Fibroblast of pulmonary artery (primary cell): Measurements from ENCODE around the gene AKAP8L.
A peak's percentile ranks its signal among the peaks of the same experiment; 100 is the strongest.

Experiments used
- DNase-seq: peaks from one replicate; pipeline ENCODE4 v3.0.0-alpha.2; 2010; ENCODE audit warnings: low read depth
- H3K4me3 ChIP-seq: replicated peaks from 2 replicates; pipeline ENCODE4 v1.5.1; 2011; ENCODE audit warnings: low read depth, mild to moderate bottlenecking, control low read depth, low read length, moderate library complexity
- TF ChIP-seq, protein P1 (sequence below): IDR thresholded peaks from 2 replicates; pipeline ENCODE4 v1.5.1; 2011; ENCODE audit warnings: mild to moderate bottlenecking, control low read depth, low read length, inconsistent platforms; ENCODE audit errors: missing control alignments

Gene AKAP8L

DNA sequence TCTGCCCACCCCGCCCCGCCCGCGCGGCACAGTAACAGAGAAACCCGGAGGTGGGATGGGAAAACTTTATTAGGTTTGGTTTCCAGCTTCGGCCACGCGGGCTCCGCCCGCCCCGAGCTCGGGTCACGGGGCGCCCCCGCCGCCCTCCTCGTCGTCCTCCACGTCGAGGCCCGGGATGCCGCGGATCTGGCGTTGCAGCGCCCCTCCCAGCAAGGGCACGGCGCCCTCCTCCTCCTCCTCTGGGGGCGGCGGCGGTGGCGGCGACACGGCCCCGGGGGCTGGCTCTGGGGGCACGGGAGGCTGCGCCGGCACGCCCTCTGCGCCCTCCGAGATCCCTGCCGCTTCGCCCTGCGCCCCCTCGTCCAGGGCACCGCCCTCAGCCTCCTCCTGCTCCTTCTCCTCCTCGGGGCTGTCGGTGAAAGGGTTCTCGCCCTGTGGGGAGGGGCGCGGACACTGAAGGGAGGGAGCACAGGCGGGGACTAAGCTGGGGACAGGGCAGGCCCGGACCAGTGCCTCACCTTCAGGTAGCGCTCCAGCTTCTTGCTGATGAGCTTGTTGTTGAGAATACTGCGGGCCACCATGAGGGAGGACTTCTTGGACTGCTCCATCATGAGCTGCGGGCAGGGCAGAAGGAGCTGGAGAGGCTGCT lies 38.7 kb downstream of the AKAP8L start:
- TF ChIP-seq, protein P1, sequence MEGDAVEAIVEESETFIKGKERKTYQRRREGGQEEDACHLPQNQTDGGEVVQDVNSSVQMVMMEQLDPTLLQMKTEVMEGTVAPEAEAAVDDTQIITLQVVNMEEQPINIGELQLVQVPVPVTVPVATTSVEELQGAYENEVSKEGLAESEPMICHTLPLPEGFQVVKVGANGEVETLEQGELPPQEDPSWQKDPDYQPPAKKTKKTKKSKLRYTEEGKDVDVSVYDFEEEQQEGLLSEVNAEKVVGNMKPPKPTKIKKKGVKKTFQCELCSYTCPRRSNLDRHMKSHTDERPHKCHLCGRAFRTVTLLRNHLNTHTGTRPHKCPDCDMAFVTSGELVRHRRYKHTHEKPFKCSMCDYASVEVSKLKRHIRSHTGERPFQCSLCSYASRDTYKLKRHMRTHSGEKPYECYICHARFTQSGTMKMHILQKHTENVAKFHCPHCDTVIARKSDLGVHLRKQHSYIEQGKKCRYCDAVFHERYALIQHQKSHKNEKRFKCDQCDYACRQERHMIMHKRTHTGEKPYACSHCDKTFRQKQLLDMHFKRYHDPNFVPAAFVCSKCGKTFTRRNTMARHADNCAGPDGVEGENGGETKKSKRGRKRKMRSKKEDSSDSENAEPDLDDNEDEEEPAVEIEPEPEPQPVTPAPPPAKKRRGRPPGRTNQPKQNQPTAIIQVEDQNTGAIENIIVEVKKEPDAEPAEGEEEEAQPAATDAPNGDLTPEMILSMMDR, result no peak
- H3K4me3 ChIP-seq, result peak overlapping the region; percentile 99
- DNase-seq, result peak; percentile 51

DNA sequence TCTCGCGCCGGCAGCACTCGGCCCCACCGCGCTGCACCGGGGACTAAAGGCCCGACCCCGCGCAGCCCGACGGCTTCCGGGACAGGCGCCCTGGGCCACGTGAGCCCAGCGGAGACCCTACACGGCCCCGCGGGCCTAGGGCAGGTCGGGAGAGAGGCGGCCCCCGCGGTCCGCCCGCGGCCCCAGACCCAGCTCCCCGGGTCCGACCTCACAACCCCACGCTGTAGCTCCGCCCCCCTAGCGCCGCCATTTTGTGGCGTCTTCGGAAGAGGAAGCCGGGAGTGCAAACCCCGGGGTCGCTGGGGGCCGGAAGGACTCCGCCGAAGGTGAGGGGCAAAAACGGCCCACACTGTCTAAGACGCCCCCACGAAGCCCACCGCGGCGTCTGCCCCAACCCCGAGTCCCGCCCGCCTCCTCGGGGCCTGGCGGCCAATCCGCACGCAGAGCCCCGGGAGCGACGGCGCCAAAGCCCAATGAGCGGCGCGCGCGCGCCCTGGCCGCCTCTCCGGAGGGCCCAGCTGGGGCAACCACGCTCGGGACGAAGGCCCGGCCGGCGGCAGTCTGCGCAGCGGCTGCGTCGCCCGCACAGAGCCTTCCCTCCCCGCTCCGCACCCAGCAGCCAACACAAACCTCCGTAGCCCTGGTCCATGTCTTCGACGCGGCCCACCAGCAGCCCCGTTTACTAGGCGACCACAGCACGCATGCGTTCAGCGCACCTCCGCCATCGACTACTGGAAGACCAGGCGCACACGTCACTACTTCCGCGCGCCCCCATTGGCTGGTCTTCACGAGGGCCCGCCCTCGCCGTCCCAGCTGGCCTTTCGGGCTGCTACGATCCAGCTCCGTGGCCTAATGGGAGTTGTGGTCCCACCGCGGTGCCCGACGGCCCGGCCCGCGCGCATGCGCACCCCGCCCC lies 39.4 kb downstream of the AKAP8L start, which contains the start of gene AKAP8:
TSS of gene AKAP8 (minus strand) at position 705 of the 916 bp plus-strand sequence. CDS start at position 649, 56 bp downstream.
- peak within 1 kb of the TSS; percentile 99 for H3K4me3 ChIP-seq
- DNase-seq, result peak; percentile 99

DNA sequence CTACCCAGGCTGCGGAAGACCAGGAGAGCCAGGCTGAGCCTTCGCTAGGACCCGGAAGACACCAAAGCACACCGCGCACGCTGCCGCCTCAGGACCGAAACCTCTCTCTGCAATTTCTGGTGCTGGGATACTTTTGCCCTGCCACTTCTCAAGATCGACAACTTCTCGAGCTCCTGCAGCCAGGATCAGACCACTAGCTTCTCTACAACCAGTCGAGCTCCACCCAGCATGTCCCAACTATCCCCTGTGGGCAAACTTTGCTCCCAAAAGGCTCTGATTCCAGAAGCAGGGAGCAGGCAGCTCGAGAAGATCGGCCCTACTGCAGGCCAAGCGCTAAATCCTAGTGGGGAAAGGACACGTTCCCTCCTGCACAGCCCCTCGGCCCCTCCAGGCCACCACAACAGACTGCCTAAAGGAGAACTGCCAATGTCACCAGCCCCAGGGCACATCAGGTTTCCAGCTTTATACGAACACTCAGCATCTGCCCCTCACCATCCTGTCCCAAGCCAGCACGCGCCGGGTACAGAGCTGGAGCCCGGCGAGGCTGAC lies 40.2 kb downstream of the AKAP8L start:
- TF ChIP-seq, protein P1, result no peak
- H3K4me3 ChIP-seq, result peak overlapping the region; percentile 99
- peak; percentile 56 for DNase-seq

More for the DNA sequence above, 39.4 kb downstream of the AKAP8L start, which contains the start of gene AKAP8:
- TF ChIP-seq, protein P1, result no peak

DNA sequence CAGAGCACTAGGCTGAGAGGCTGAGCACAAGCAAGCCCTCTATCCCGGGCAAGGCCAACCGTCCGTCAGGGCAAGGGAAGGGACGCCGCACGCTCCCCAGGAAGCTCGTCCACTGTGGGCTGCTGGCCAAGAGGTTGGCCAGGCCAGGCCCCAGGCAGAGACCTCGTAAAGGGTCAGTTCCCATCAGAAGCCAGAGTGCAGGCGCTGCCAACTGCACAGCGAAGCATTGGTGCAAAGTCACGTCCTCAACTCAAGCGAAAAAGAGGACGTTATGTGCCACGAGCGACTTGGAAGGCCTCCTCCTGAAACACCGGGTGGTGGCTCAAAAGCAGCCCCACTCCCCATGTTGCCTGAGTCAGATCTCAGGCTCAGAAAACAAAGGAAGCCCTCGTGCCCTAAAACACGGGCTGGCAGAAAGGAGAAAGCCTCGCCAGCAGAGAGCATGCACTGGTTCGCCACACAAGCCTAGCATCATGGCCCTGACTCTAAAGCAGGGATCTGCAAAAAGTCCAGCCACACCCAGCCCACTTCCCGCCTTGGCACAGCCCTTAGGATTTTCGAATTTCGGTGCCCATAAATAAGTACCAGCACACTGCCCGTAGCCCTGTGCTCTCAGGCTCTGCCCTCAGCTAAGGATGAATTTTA lies 43.9 kb downstream of the AKAP8L start:
- DNase-seq, result no peak
- no peak overlapping the region for H3K4me3 ChIP-seq
- TF ChIP-seq, protein P1, result no peak

DNA sequence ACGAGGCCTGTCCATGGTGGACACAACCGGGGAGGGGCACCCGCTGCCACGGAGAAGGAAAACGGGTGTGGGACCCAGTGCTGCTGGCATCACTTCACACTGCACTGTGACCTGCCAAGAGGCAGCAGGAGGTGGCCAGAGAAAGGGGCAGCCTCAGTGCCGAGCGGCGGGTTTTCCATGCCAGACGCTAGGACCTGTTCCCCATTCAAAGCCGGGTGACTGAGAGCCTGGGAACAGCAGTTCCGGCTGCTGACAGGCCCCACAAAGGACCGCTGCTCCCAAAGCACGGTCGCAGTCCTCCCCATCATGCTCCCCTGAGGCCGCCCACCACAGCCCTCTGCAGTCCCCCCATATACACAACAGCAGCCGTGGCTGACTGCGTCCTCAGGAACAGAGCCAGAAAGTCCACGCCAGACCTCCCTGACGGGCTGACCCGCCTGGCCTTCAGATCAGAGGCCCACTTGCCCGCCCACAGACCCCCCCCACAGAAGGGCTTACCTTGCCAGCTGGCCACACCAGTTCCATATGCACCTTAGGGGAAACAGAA lies 44.6 kb downstream of the AKAP8L start:
- no peak for DNase-seq
- TF ChIP-seq, protein P1, result no peak
- H3K4me3 ChIP-seq, result no peak overlapping the region

DNA sequence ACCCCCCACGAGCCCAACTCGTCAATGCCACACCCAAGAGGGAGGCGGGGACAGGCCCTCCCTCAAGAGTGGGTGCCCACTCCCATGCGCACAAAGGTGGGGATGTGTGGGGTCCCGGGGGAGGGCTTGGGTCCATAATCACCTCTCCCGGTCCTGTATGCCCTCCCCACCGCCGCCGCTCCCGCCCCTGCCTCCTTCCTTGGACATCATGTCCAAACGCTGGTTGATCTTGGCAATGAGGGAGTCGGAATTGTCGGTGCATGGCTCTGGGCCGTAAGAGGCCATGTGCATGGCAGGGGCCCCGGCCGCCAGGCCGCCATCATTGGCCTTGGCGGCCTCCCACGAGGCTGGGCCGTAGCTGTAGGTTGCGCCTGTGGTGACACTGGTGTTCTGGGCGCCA lies 45.1 kb downstream of the AKAP8L start:
- no peak for DNase-seq
- H3K4me3 ChIP-seq, result no peak overlapping the region
- TF ChIP-seq, protein P1, result no peak
